GM19025 (cell line): ENCODE measurements around the gene ASCC3.
A peak's percentile ranks its signal among the peaks of the same experiment; 100 is the strongest.
"Not testable (repeated sequence)": the region's sequence is repeated elsewhere in the genome, so short reads cannot be mapped to it uniquely, and the experiment has no call there.

Source experiments
- ATAC-seq: cut with Tn5 transposase; IDR thresholded peaks from one replicate; pipeline ENCODE4 v1.9.1; 2021; ENCODE audit warnings: mild to moderate bottlenecking, low read depth, moderate library complexity; ENCODE audit not compliant: unreplicated experiment

Gene ASCC3

DNA sequence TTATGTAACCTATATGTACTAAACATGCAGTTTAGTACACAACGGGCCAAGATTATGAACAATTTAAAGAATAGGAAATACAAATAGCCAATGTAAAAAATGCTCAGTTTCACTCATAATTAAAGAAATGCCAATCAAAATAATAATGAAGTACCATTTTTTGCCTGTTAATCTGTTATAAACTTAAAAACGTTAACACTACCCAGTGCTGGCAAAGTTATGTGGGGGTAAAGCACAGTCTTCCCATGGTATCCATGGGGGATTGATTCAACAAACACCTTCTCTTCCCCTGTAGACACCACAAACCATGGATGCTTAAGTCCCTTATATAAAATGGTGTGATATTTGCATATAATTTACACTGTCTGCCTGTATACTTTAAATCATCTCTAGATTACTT, 211.1 kb downstream of the ASCC3 start:
- ATAC-seq: no peak

GRCh38 chr6:100665041-100665380, 216.1 kb downstream of the ASCC3 start:
- peak; percentile 98 for ATAC-seq

- ATAC-seq: peak; percentile 22
Observed at GRCh38 chr6:100664274-100665040, 216.7 kb downstream of the ASCC3 start.

- no peak for ATAC-seq
Observed at GRCh38 chr6:100663219-100663863, 217.8 kb downstream of the ASCC3 start.

DNA sequence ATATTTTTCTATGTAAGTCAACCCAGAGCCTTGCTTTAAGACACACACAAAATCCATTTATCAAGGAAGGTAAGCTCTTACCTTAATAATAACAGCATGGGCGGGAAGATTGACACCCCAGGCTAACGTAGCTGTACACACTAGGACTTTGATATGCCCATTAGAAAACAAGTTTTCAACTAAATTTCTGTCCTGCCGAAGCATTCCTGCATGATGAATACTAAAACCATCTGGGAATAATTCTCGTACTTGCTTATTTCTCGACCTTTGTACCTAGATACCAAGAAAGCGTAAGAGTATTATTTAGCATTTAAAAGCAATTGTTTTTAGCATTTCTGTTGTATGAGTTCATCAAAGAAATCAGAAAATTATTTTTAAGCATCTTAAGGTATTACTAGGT, 218.9 kb downstream of the ASCC3 start:
- no peak for ATAC-seq

DNA sequence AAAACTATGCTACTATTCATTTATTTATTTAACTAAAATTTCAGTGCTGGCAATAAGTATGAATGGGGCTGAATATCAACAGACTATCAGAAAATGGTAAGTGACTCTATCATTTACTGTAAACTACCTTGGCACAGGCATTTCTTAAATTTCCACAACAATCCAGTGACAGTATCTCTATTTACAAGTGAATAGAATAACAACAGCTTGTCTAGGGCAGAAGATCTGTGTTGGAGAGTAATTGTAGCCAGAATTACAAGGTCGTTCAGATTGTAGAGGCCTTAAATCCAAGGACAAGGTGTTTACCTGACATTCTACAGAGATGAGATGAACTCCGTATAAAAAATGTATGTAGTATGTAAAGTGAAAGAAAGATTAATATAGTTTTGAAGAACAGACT, 222.6 kb downstream of the ASCC3 start:
- ATAC-seq: no peak

GRCh38 chr6:100657678-100658330, 223.3 kb downstream of the ASCC3 start:
- no peak for ATAC-seq

DNA sequence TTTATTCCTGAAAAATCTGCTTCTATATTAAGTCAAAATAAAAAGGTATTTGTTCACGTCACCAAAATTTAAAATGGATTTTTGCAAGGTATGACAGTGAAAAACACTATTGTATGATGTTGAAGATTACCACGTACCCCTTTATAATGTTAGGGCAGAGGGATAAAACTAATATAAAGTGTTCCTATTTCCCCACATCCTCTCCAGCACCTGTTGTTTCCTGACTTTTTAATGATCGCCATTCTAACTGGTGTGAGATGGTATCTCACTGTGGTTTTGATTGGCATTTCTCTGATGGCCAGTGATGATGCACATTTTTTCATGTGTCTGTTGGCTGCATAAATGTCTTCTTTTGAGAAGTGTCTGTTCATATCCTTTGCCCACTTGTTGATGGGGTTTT, 240.0 kb downstream of the ASCC3 start:
- ATAC-seq: not testable (repeated sequence)

- ATAC-seq: no peak
Observed at GRCh38 chr6:100633096-100633777, 247.9 kb downstream of the ASCC3 start.

DNA sequence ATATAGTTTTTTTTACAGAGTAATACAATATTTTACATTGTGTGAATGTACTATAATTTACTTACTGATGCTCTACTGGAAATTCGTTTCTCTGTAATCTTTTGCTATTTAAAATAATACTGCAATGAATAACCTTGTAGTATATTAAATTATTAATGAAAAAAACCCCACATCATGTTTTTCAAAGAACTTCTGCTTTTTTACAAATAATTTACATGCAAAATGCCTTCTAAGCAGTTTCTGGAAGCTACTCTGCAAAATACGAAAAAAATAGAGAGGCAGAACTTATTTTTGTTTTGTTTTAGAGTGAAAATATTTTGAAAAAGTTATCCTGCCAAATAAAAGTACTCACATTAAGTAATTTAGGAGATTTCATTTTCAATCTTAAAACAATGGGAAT, 250.6 kb downstream of the ASCC3 start:
- no peak for ATAC-seq

GRCh38 chr6:100627911-100628758, 253.0 kb downstream of the ASCC3 start:
- ATAC-seq: no peak

DNA sequence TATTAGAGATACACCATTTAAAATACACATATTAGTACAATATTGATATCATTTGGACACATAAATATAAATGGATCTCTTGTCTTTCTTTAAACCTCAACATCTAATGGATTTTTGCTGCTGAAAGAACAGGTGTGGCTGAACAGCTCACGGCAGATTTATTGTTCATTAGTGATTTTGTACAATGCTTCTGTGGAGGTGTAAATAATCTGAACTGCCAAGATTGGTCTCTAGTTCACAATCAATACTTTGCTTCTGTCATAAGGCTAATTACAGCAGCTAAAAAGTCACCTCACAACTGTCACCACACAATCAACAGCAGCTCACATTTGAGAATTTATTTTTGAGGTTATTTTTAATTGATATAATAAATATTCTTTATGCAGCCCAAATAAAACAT, 254.4 kb downstream of the ASCC3 start:
- ATAC-seq: no peak

- ATAC-seq: no peak
Observed at GRCh38 chr6:100622907-100623692, 258.0 kb downstream of the ASCC3 start.

DNA sequence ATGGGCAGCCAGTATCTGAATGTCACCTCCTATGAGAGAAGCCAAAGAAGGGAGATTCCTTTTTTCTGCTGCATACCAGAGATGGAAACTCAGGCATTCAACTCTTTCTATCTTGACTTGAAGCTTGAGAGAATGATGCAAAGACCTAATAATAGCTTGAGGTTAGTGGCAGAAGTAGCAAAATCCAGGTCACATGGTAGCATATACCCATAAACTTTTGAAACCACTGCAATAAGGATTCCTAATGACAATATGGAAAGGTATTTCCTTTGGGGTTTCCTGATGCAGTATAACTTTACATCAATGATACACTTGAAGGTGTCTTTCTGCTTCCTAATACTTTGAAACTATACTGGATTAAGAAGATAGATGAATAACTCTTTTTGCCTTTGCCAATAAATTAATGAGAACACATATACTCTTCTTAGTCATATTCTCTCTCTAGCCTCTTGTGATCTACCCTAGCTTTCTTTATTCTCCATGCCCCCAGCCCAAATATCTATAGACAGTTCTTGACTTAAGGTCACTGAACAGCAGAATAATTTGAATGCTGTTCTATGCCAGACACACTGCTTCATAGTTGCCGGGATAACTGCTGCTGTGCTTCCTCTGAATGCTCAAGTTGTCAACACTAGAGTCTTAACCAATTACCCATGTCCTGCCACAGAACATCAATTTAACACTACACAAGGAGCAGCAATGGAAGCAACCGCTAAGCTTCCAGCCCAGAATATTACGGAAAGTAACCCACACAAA, 260.9 kb downstream of the ASCC3 start:
- no peak for ATAC-seq

DNA sequence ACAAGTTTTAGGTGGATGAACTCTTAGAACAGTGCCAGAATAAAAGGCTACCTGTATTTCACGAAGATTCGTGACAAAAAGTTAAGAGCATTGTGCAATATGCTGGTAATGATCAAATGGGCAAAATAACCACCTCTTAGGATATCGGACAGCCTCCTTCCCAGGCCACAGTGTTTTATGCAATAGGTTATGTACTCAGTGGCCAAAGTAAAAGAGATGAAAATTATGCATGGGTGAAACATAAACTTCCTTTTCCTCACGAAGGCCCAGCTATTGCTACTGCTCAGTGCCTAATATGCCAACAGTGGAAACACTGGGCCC, 262.8 kb downstream of the ASCC3 start:
- ATAC-seq: no peak

- ATAC-seq: peak; percentile 40
Observed at GRCh38 chr6:100617633-100618350, 263.3 kb downstream of the ASCC3 start.

DNA sequence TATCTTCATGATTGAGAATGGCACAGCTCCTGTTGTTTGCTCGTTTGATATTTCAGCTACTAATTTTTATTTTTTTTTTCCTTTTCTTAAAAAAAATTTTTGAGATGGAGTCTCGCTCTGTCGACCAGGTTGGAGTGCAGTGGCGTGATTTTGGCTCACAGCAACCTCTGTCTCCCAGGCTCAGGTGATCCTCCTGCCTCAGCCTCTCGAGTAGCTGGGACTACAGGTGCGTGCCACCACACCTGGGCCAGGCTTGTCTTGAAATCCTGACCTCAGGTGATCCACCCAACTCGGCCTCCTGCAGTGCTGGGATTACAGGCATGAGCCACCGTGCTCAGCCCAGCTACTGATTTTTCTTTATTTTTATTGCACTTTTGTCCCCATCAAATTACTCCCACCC, 266.2 kb downstream of the ASCC3 start:
- ATAC-seq: no peak

DNA sequence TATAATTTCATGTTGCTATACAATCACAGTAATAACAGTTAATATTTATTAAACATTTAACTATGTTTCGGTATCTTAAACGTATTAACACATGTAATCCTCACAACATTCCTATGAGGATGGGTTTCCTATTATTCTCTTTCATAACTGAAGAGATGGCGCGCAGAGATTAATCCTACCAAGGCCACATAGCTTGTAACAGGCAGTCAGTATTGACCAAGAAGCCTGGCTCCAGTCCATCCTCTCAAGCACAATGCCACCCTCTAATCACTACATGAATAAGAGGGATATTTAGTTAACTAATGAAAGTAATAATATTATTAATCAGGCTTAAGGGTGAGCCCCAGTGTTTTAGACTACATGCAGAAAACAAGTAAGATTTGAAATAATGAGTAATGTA, 266.7 kb downstream of the ASCC3 start:
- ATAC-seq: no peak
